ENCODE measurements around the gene DAW1.

The DAW1 gene

GRCh38 chr2:227939271-227940027 is 68.0 kb downstream of the DAW1 start:
- H3K4me3 ChIP-seq (replicated peaks; ENCODE audit: insufficient read depth, low read length): no peak overlapping the region
- DNase-seq (ENCODE audit: low read depth in 1 of 2, low spot score in 1 of 2): peak in 1 of 2 experiments; percentile 30
- no peak overlapping the region for H3K27ac ChIP-seq (replicated peaks)
- TF ChIP-seq GABPA (IDR thresholded peaks at IDR 0.05; ENCODE audit: low read depth) (no peak), SPI1 (IDR thresholded peaks at IDR 0.05; ENCODE audit: borderline replicate concordance, low read depth) (no peak), POLR2AphosphoS5 (IDR thresholded peaks at IDR 0.05; ENCODE audit: low read depth) (no peak), CTCF (IDR thresholded peaks at IDR 0.05; ENCODE audit: insufficient read depth, low read length) (no peak), REST (IDR thresholded peaks at IDR 0.05; ENCODE audit: insufficient replicate concordance, low read depth) (no peak)
- no peaks in the 10 kb centered on the region for H3K27me3 ChIP-seq (ENCODE audit: insufficient read depth, poor library complexity, severe bottlenecking)

GRCh38 chr2:227942021-227942420 is 70.6 kb downstream of the DAW1 start:
- DNase-seq (ENCODE audit: low read depth in 1 of 2, low spot score in 1 of 2): no peak
- no peak overlapping the region for H3K4me3 ChIP-seq (replicated peaks; ENCODE audit: insufficient read depth, low read length)
- TF ChIP-seq CTCF (IDR thresholded peaks at IDR 0.05; ENCODE audit: insufficient read depth, low read length) (no peak), SPI1 (IDR thresholded peaks at IDR 0.05; ENCODE audit: borderline replicate concordance, low read depth) (no peak), REST (IDR thresholded peaks at IDR 0.05; ENCODE audit: insufficient replicate concordance, low read depth) (no peak), GABPA (IDR thresholded peaks at IDR 0.05; ENCODE audit: low read depth) (no peak), POLR2AphosphoS5 (IDR thresholded peaks at IDR 0.05; ENCODE audit: low read depth) (no peak)
- no peak overlapping the region for H3K27ac ChIP-seq (replicated peaks)
- no peaks in the 10 kb centered on the region for H3K27me3 ChIP-seq (ENCODE audit: insufficient read depth, poor library complexity, severe bottlenecking)

- TF ChIP-seq REST (IDR thresholded peaks at IDR 0.05; ENCODE audit: insufficient replicate concordance, low read depth) (no peak), SPI1 (IDR thresholded peaks at IDR 0.05; ENCODE audit: borderline replicate concordance, low read depth) (no peak), GABPA (IDR thresholded peaks at IDR 0.05; ENCODE audit: low read depth) (no peak), CTCF (IDR thresholded peaks at IDR 0.05; ENCODE audit: insufficient read depth, low read length) (no peak), POLR2AphosphoS5 (IDR thresholded peaks at IDR 0.05; ENCODE audit: low read depth) (no peak)
Measured at GRCh38 chr2:227942965-227943364, 71.5 kb downstream of the DAW1 start.

More at GRCh38 chr2:227942965-227943364, 71.5 kb downstream of the DAW1 start:
- DNase-seq (ENCODE audit: low read depth in 1 of 2, low spot score in 1 of 2): no peak
- Histone ChIP-seq H3K27me3 (ENCODE audit: insufficient read depth, poor library complexity, severe bottlenecking) (no peaks in the 10 kb centered on the region), H3K27ac (replicated peaks) (no peak overlapping the region), H3K4me3 (replicated peaks; ENCODE audit: insufficient read depth, low read length) (no peak overlapping the region)

Measured in HL-60 (cell line).